Transverse colon (tissue), 4 donors: Measurements from ENCODE around the gene PLEKHG4B. TPM values are rescaled to one million over a fixed set of nuclear protein-coding genes. Genes with fewer than 3 reads are reported as not detected.

ENCODE experiments used
- DNase-seq: peaks from one replicate; pipeline ENCODE4 v3.0.0-alpha.2; 2019
- H3K27ac ChIP-seq, 4 donors: fragments of 200-600 bp; sonication (generic); 2 replicates each; pipeline ENCODE4 v1.5.1; 2016 to 2018; ENCODE audit warnings: inconsistent platforms in 4 of 4
- H3K27me3 ChIP-seq: fragments of 200-600 bp; sonication (generic); 2 replicates; pipeline ENCODE4 v1.5.1; 2017; ENCODE audit warnings: inconsistent platforms
- H3K36me3 ChIP-seq, 4 donors: fragments of 200-600 bp; sonication (generic); 2 replicates each; pipeline ENCODE4 v1.5.1; 2017 to 2019; ENCODE audit warnings: inconsistent platforms in 4 of 4
- H3K4me1 ChIP-seq, 4 donors: fragments of 200-600 bp; sonication (generic); 2 replicates each; pipeline ENCODE4 v1.5.1; 2017 to 2020; ENCODE audit warnings: inconsistent platforms in 4 of 4
- H3K4me3 ChIP-seq, 4 donors: fragments of 200-600 bp; sonication (generic); 1 replicate in 1 of 4; 2 replicates in 3 of 4; pipeline versions ENCODE4 v1.5.1 to v1.6.1; 2017 to 2019; ENCODE audit warnings: inconsistent platforms in 4 of 4
- H3K9me3 ChIP-seq, 2 donors: fragments of 200-600 bp; sonication (generic); 2 replicates each; pipeline ENCODE4 v1.5.1; 2017 to 2019; ENCODE audit warnings: inconsistent platforms in 2 of 2
- CTCF ChIP-seq, 5 experiments: fragments of 200-600 bp in 3 of 5; fragments of 450-650 bp in 2 of 5; sonication (generic) in 3 of 5; IDR thresholded peaks; 1 replicate in 2 of 5; 2 replicates in 3 of 5; pipeline ENCODE4 v1.5.1; 2016 to 2017; ENCODE audit warnings: antibody characterized with exemption in 5 of 5, inconsistent platforms in 3 of 5, mild to moderate bottlenecking in 2 of 5, moderate library complexity in 1 of 5
- EP300 ChIP-seq: sonication (generic); formaldehyde crosslinking; IDR thresholded peaks from one replicate; pipeline ENCODE4 v1.6.1; 2017; ENCODE audit warnings: antibody characterized with exemption, low read depth
- POLR2A ChIP-seq: fragments of 450-650 bp; IDR thresholded peaks from one replicate; pipeline ENCODE4 v1.6.1; 2016; ENCODE audit warnings: antibody characterized with exemption, mild to moderate bottlenecking, moderate library complexity
- POLR2AphosphoS5 ChIP-seq, 3 donors: sonication (generic); formaldehyde crosslinking; IDR thresholded peaks; one replicate each; pipeline ENCODE4 v1.6.1; 2016; ENCODE audit warnings: antibody characterized with exemption in 3 of 3
- WGBS, 2 donors: methylation state at CpG; one replicate each; pipeline ENCODE4 v1.1.5; 2018; ENCODE audit warnings: low coverage in 1 of 2; 5-methylcytosine and 5-hydroxymethylcytosine counted together
- in situ Hi-C, 4 donors: fragments of 200-750 bp; cut with MboI; loops; one replicate each; pipeline versions ENCODE4 v1.15.0 to v1.15.1; 2017; ENCODE audit warnings: low sequenced_read_pairs in 3 of 4, low pct_ligation_motif_present in 1 of 4, low pct_unique_long_range_greater_than_20kb in 1 of 4
- intact Hi-C: fragments of 100-400 bp; cut with DNase I; formaldehyde crosslinking; loops from one replicate; pipeline ENCODE4 v1.15.1; 2023; ENCODE audit warnings: low total_unique reads
- total RNA-seq, 4 donors: library from RNA; depleted of rRNA; stranded (reverse); fragments of >200 nt; gene quantifications; one replicate each; pipeline ENCODE4 v1.1.0, GENCODE V29; 2016

The PLEKHG4B gene
- total RNA-seq, 4 donors from 2014 or later: under 0.01 to 0.40 (median under 0.01) TPM; not detected in 1

- no peak overlapping the region for H3K27ac ChIP-seq
- H3K4me1 ChIP-seq: peaks cover 4 to 14% (median 10%) of the 10 kb centered on the region in 4 donors
- no peak for DNase-seq
- TF ChIP-seq POLR2A: no peak
- TF ChIP-seq POLR2AphosphoS5 (IDR thresholded peaks at IDR 0.05): no peak
- TF ChIP-seq CTCF (IDR thresholded peaks at IDR 0.05): no peak
- no peak for TF ChIP-seq EP300
- 80 to 83% methylated on average over 2 to 28 of the region's 28 CpGs for WGBS, 2 donors
- in situ Hi-C loops: no loop called here
- H3K4me3 ChIP-seq: no peak overlapping the region
- intact Hi-C loops: no loop called here
- no peaks in the 10 kb centered on the region for H3K9me3 ChIP-seq
- peaks cover 9% of the 10 kb centered on the region for H3K27me3 ChIP-seq
- no peaks in the 10 kb centered on the region for H3K36me3 ChIP-seq
These were observed 94.4 kb downstream of the PLEKHG4B start for GRCh38 chr5:186091-187041.

GRCh38 chr5:187042-187431, 95.1 kb downstream of the PLEKHG4B start:
- DNase-seq: no peak
- 75% methylated on average over 13 of the region's 13 CpGs; no CpG with 5 or more reads in 1 of the 2 donors for WGBS, 2 donors
- intact Hi-C loops: no loop called here
- in situ Hi-C loops: no loop called here
- TF ChIP-seq POLR2AphosphoS5 (IDR thresholded peaks at IDR 0.05): no peak
- no peak for TF ChIP-seq CTCF (IDR thresholded peaks at IDR 0.05)
- no peak for TF ChIP-seq EP300
- no peak for TF ChIP-seq POLR2A
- Histone ChIP-seq H3K27me3 (peaks cover 16% of the 10 kb centered on the region), H3K36me3 (no peaks in the 10 kb centered on the region), H3K27ac (no peak overlapping the region), H3K4me1 (peaks cover 4 to 17% (median 14%) of the 10 kb centered on the region in 4 donors), H3K4me3 (no peak overlapping the region), H3K9me3 (no peaks in the 10 kb centered on the region)

GRCh38 chr5:187617-188451, 95.9 kb downstream of the PLEKHG4B start:
- H3K4me3 ChIP-seq: peak overlapping the region in 2 of 4 donors; percentile 9 to 13
- in situ Hi-C loops: no loop called here

More at GRCh38 chr5:187617-188451, 95.9 kb downstream of the PLEKHG4B start:
- Histone ChIP-seq H3K4me1 (peaks cover 4 to 17% (median 14%) of the 10 kb centered on the region in 4 donors), H3K36me3 (no peaks in the 10 kb centered on the region), H3K27me3 (peaks cover 24% of the 10 kb centered on the region), H3K9me3 (no peaks in the 10 kb centered on the region), H3K27ac (no peak overlapping the region)
- TF ChIP-seq EP300: no peak
- TF ChIP-seq POLR2AphosphoS5 (IDR thresholded peaks at IDR 0.05): no peak
- no peak for TF ChIP-seq CTCF (IDR thresholded peaks at IDR 0.05)
- TF ChIP-seq POLR2A: no peak
- no peak for DNase-seq
- intact Hi-C loops: no loop called here
- WGBS, 2 donors: 54% methylated on average over 16 of the region's 21 CpGs; no CpG with 5 or more reads in 1 of the 2 donors
